NCI-H526 (cell line): ENCODE data around the gene MESP2.

Experiments
- DNase-seq, 2 experiments: peaks; one replicate each; lab custom pipeline; 2025; lab: John Stamatoyannopoulos, UW

The MESP2 gene

GRCh38 chr15:89817701-89818280 lies 41.7 kb downstream of the MESP2 start:
- DNase-seq: no peak

GRCh38 chr15:89818287-89818686 lies 42.2 kb downstream of the MESP2 start:
- no peak for DNase-seq

- no peak for DNase-seq
Measured at GRCh38 chr15:89820666-89821611, 44.8 kb downstream of the MESP2 start.

- no peak for DNase-seq
Measured at GRCh38 chr15:89822026-89822425, 45.9 kb downstream of the MESP2 start.

- no peak for DNase-seq
Measured at GRCh38 chr15:89822611-89822950, 46.4 kb downstream of the MESP2 start.

GRCh38 chr15:89822951-89823711 lies 47.0 kb downstream of the MESP2 start:
- no peak for DNase-seq

- no peak for DNase-seq
Measured at GRCh38 chr15:89823836-89824606, 47.9 kb downstream of the MESP2 start.

- no peak for DNase-seq
Measured at GRCh38 chr15:89824607-89824867, 48.4 kb downstream of the MESP2 start.

- DNase-seq: no peak
Measured at GRCh38 chr15:89825271-89825940, 49.3 kb downstream of the MESP2 start.

- no peak for DNase-seq
Measured at GRCh38 chr15:89826671-89827655, 50.8 kb downstream of the MESP2 start.

GRCh38 chr15:89827829-89828228 lies 51.7 kb downstream of the MESP2 start:
- DNase-seq: no peak
